ENCODE measurements around the gene ARHGAP23. TPM values are rescaled to one million over a fixed set of nuclear protein-coding genes. Genes with fewer than 3 reads are reported as not detected.

ARHGAP23 gene, protein sequence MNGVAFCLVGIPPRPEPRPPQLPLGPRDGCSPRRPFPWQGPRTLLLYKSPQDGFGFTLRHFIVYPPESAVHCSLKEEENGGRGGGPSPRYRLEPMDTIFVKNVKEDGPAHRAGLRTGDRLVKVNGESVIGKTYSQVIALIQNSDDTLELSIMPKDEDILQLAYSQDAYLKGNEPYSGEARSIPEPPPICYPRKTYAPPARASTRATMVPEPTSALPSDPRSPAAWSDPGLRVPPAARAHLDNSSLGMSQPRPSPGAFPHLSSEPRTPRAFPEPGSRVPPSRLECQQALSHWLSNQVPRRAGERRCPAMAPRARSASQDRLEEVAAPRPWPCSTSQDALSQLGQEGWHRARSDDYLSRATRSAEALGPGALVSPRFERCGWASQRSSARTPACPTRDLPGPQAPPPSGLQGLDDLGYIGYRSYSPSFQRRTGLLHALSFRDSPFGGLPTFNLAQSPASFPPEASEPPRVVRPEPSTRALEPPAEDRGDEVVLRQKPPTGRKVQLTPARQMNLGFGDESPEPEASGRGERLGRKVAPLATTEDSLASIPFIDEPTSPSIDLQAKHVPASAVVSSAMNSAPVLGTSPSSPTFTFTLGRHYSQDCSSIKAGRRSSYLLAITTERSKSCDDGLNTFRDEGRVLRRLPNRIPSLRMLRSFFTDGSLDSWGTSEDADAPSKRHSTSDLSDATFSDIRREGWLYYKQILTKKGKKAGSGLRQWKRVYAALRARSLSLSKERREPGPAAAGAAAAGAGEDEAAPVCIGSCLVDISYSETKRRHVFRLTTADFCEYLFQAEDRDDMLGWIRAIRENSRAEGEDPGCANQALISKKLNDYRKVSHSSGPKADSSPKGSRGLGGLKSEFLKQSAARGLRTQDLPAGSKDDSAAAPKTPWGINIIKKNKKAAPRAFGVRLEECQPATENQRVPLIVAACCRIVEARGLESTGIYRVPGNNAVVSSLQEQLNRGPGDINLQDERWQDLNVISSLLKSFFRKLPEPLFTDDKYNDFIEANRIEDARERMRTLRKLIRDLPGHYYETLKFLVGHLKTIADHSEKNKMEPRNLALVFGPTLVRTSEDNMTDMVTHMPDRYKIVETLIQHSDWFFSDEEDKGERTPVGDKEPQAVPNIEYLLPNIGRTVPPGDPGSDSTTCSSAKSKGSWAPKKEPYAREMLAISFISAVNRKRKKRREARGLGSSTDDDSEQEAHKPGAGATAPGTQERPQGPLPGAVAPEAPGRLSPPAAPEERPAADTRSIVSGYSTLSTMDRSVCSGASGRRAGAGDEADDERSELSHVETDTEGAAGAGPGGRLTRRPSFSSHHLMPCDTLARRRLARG (N-terminal part only)
- total RNA-seq (2022): 69.7 and 83.5 TPM in 2 replicates
- Bru-seq, nascent RNA: percentile 57 among the genes with signal in this experiment
- percentile 64 among the genes with signal in this experiment for BruChase-seq, experiment 1, labeled RNA remaining after a 2-hour chase
- BruChase-seq, experiment 2, labeled RNA remaining after a 6-hour chase: percentile 77 among the genes with signal in this experiment
- long read RNA-seq, partial matches to known transcripts: 32 of 71 reads
- long read RNA-seq, other reads (novel, unspliced or antisense): 39 of 71 reads

DNA sequence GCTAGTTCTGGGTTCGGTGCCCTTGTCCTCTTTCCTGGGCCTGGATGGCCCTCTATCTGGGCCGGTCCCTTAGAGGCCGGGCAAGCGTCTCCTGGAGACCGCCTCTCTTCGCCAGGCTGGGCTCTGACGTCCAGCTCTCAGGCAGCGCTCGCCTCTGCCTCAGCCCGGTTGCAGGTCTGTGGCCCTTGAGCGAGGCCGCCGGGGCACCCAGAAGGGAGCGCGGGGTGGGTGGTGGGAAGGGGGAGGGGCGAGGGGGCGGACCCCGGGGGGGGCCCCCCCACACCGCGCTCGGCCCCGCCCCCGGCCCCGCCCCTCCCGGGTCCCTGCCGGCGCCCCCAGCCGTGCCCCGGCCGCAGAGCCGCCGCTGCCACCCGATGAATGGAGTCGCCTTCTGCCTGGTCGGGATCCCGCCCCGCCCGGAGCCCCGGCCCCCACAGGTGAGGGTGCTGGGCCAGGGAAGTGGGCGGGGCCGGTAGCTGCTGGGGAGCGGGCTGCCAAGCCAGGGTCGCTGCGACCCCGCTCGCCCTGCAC lies at the start of gene ARHGAP23:
TSS of gene ARHGAP23 (plus strand) at position 353 of the 531 bp plus-strand sequence. CDS start at position 375, 22 bp downstream.
- H3K4me1 Mint-ChIP-seq (ENCODE audit: low read depth, unreplicated experiment): peaks cover 7% of the 10 kb centered on the region
- no peaks in the 10 kb centered on the region for H3K36me3 Mint-ChIP-seq (ENCODE audit: insufficient read depth, unreplicated experiment)
- CTCF ChIA-PET: interaction anchor here (1.3 kb wide), 1 partner anchor 79 kb away, joined by 4 read pairs; no protein-coding TSS in a partner anchor
- peak in 1 of 2 experiments; percentile 39 for DNase-seq
- H3K27me3 Mint-ChIP-seq (ENCODE audit: insufficient read depth, unreplicated experiment): no peaks in the 10 kb centered on the region
- Histone ChIP-seq H3K36me3 (ENCODE audit: control insufficient read depth, insufficient read depth, low read length) (no peaks in the 10 kb centered on the region), H3K4me3 (ENCODE audit: low read depth, low read length) (peak within 1 kb of the TSS; percentile 18), H3K4me1 (no peaks in the 10 kb centered on the region), H3K27me3 (replicated peaks; ENCODE audit: control insufficient read depth, insufficient read depth, low read length) (no peaks in the 10 kb centered on the region), H3K9me3 (no peaks in the 10 kb centered on the region)
- intact Hi-C loops (cut with micrococcal nuclease; ENCODE audit: unreplicated experiment): loop anchor here (10.0 kb wide), 1 partner anchor 237 kb away; no protein-coding TSS in a partner anchor
- H3K4me3 Mint-ChIP-seq (ENCODE audit: unreplicated experiment): peak within 1 kb of the TSS; percentile 57
- H3K9me3 Mint-ChIP-seq (ENCODE audit: unreplicated experiment): no peaks in the 10 kb centered on the region
- TF ChIP-seq, protein P1, sequence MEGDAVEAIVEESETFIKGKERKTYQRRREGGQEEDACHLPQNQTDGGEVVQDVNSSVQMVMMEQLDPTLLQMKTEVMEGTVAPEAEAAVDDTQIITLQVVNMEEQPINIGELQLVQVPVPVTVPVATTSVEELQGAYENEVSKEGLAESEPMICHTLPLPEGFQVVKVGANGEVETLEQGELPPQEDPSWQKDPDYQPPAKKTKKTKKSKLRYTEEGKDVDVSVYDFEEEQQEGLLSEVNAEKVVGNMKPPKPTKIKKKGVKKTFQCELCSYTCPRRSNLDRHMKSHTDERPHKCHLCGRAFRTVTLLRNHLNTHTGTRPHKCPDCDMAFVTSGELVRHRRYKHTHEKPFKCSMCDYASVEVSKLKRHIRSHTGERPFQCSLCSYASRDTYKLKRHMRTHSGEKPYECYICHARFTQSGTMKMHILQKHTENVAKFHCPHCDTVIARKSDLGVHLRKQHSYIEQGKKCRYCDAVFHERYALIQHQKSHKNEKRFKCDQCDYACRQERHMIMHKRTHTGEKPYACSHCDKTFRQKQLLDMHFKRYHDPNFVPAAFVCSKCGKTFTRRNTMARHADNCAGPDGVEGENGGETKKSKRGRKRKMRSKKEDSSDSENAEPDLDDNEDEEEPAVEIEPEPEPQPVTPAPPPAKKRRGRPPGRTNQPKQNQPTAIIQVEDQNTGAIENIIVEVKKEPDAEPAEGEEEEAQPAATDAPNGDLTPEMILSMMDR (IDR thresholded peaks at IDR 0.05; ENCODE audit: insufficient read depth in 1 of 2, low read depth in 1 of 2, low read length in 1 of 2, severe bottlenecking in 1 of 2, unreplicated experiment in 1 of 2): no peak
- POLR2A ChIA-PET: interaction anchor here (0.6 kb wide), 1 partner anchor 76 kb away, joined by 3 read pairs; no protein-coding TSS in a partner anchor
- BruUV-seq (replicated peaks): no TSS peak
- no peak within 1 kb of the TSS for H3K27ac Mint-ChIP-seq (ENCODE audit: unreplicated experiment)

DNA sequence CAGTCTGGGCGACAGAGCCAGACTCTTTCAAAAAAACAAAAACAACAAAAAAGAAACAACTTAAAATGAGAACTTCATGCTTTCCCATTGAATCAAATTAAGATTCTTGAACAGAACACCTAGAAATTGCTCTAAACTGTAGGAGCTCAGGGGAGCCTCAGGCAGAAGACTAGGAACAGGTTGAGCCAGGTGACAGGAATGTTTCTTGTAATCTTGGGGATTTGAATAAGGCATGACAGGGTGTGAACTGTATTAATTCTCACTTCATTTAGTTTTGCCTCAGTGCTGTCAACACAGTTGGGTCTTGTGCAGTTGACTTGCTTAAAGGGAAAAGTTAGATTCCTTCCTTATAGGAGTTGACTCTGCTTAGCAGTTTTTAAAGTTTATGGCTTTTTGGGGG lies 48.8 kb upstream of the ARHGAP23 start:
- intact Hi-C loops (cut with micrococcal nuclease; ENCODE audit: unreplicated experiment): no loop called here
- TF ChIP-seq, protein P1 (IDR thresholded peaks at IDR 0.05; ENCODE audit: insufficient read depth in 1 of 2, low read depth in 1 of 2, low read length in 1 of 2, severe bottlenecking in 1 of 2, unreplicated experiment in 1 of 2): no peak
- H3K4me3 ChIP-seq (ENCODE audit: low read depth, low read length): no peak overlapping the region
- H3K36me3 ChIP-seq (ENCODE audit: control insufficient read depth, insufficient read depth, low read length): peaks cover 1% of the 10 kb centered on the region; the same call in 1 of the 2 replicates
- no peaks in the 10 kb centered on the region for H3K9me3 Mint-ChIP-seq (ENCODE audit: unreplicated experiment)
- no peaks in the 10 kb centered on the region for H3K4me1 Mint-ChIP-seq (ENCODE audit: low read depth, unreplicated experiment)
- no peaks in the 10 kb centered on the region for H3K27me3 ChIP-seq (replicated peaks; ENCODE audit: control insufficient read depth, insufficient read depth, low read length)
- H3K9me3 ChIP-seq: no peaks in the 10 kb centered on the region
- H3K4me3 Mint-ChIP-seq (ENCODE audit: unreplicated experiment): no peak overlapping the region
- no peaks in the 10 kb centered on the region for H3K27me3 Mint-ChIP-seq (ENCODE audit: insufficient read depth, unreplicated experiment)
- no peak for DNase-seq
- no peak overlapping the region for H3K27ac Mint-ChIP-seq (ENCODE audit: unreplicated experiment)
- peaks cover 36% of the 10 kb centered on the region for H3K36me3 Mint-ChIP-seq (ENCODE audit: insufficient read depth, unreplicated experiment)
- no peaks in the 10 kb centered on the region for H3K4me1 ChIP-seq
- POLR2A ChIA-PET: no interaction called here
- CTCF ChIA-PET: interaction anchor here (0.7 to 1.2 kb wide), 3 partner anchors 30 to 224 kb away, joined by 3 read pairs; no protein-coding TSS in a partner anchor
- no TSS peak for BruUV-seq (replicated peaks)
